Stimulated activated CD4-positive, alpha-beta T cell treated with anti-CD3 and anti-CD28 coated beads, Interleukin-2, amount 100 ng/mL, for 4 hours (primary cell): ENCODE measurements around the gene RBM15B.
A peak's percentile ranks its signal among the peaks of the same experiment; 100 is the strongest.

ENCODE experiments used
- DNase-seq: peaks from one replicate; pipeline ENCODE4 v3.0.0-alpha.2; 2020; ENCODE audit warnings: low read depth

RBM15B gene

GRCh38 chr3:51393134-51393495 is 2.0 kb downstream of the RBM15B start:
- no peak for DNase-seq

- no peak for DNase-seq
Observed at GRCh38 chr3:51393564-51393963, 2.5 kb downstream of the RBM15B start.

GRCh38 chr3:51394541-51394940 is 3.5 kb downstream of the RBM15B start:
- no peak for DNase-seq

GRCh38 chr3:51395493-51396213 is 4.6 kb downstream of the RBM15B start:
- DNase-seq = no peak

- no peak for DNase-seq
Observed at GRCh38 chr3:51396401-51396800, 5.3 kb downstream of the RBM15B start.

- DNase-seq = no peak
Observed at GRCh38 chr3:51397392-51397791, 6.3 kb downstream of the RBM15B start.

GRCh38 chr3:51398595-51399310 is 7.7 kb downstream of the RBM15B start:
- no peak for DNase-seq

GRCh38 chr3:51400166-51400565 is 9.1 kb downstream of the RBM15B start:
- no peak for DNase-seq

- DNase-seq = no peak
Observed at GRCh38 chr3:51401735-51402134, 10.7 kb downstream of the RBM15B start.

GRCh38 chr3:51403675-51404074 is 12.6 kb downstream of the RBM15B start:
- DNase-seq = no peak

GRCh38 chr3:51408021-51408420 is 16.9 kb downstream of the RBM15B start:
- DNase-seq = no peak

GRCh38 chr3:51408813-51409212 is 17.7 kb downstream of the RBM15B start:
- DNase-seq = no peak

- DNase-seq = no peak
Observed at GRCh38 chr3:51422211-51422610, 31.1 kb downstream of the RBM15B start.

- DNase-seq = no peak
Observed at GRCh38 chr3:51426921-51427320, 35.8 kb downstream of the RBM15B start.

GRCh38 chr3:51429138-51429537 is 38.1 kb downstream of the RBM15B start:
- no peak for DNase-seq

- no peak for DNase-seq
Observed at GRCh38 chr3:51434110-51434509, 43.0 kb downstream of the RBM15B start.

- peak; percentile 22 for DNase-seq
Observed at GRCh38 chr3:51434746-51435327, 43.8 kb downstream of the RBM15B start.

GRCh38 chr3:51436998-51437639 is 46.0 kb downstream of the RBM15B start:
- no peak for DNase-seq

- DNase-seq = no peak
Observed at GRCh38 chr3:51441282-51442030, 50.4 kb downstream of the RBM15B start.

GRCh38 chr3:51445544-51446280 is 54.6 kb downstream of the RBM15B start:
- no peak for DNase-seq
